M059J (cell line): ENCODE measurements around the gene ABCC10. TPM values are rescaled to one million over a fixed set of nuclear protein-coding genes. Genes with fewer than 3 reads are reported as not detected.
"Not testable (repeated sequence)": the region's sequence is repeated elsewhere in the genome, so short reads cannot be mapped to it uniquely, and the experiment has no call there.

ENCODE experiments used
- DNase-seq: peaks from one replicate; pipeline ENCODE4 v3.0.0-alpha.2; 2012; ENCODE audit warnings: low read depth
- total RNA-seq: library from RNA; depleted of rRNA; stranded (reverse); fragments of >200 nt; shearing (Covaris generic); gene quantifications from 2 replicates; pipeline ENCODE4 v1.2.3, GENCODE V29; 2014

The ABCC10 gene
- total RNA-seq, 1 experiment from 2014 or later: 16.5 TPM

DNA sequence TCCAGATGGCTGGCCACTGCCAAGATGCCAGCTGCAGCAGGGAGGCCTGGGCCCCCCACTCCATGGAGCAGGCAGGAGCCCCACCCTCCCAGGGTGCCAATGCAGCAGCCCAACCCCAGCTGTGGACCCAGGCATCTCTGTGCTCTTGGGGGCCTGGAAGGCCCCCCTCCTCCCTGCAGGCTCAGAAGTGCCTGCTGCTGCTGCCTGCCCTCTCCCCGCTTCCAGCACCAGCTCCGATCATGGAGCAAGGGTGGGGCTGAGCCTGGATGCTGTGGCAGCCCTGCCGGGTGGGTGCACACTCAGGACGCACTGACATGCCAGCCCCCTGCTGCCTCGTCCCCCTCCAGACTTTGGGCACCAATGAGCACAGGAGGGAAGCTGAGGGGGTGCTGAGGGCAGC, 14.8 kb upstream of the ABCC10 start:
- DNase-seq: no peak

DNA sequence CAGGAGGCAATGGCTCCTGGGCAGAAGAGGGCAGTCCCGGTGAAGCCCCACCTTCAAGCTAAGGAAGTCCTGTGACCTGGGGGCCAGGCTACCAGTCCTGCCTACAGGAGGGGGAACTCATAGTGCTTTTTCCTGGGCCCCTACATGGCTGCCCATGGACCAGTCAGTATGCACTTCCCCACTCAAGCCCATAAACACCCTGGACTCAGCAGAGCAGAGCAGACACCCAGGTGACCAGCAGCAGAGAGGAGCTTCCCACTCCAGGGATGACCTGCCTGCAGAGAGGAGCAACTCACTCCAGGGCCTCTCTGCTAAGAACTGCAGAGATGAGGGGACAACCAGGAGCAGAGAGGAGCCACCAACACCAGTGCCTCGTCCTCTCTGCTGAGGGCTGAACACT, 14.3 kb upstream of the ABCC10 start:
- no peak for DNase-seq

DNA sequence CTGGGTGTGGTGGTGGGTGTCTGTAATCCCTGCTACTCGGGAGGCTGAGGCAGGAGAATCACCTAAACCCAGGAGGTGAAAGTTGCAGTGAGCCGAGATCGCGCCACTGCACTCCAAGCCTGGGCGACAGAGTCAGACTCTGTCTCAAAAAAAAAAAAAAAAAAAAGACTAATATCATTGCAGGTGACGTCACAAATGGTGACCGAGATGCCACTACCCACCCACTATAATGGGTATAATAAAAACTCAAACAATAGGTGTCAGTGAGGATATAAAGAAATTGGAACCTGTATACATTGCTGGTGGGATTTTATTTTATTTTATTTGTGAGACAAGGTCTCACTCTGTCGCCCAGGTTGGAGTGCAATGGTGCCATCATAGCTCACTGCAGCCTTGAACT, 12.1 kb upstream of the ABCC10 start:
- DNase-seq: not testable (repeated sequence)

DNA sequence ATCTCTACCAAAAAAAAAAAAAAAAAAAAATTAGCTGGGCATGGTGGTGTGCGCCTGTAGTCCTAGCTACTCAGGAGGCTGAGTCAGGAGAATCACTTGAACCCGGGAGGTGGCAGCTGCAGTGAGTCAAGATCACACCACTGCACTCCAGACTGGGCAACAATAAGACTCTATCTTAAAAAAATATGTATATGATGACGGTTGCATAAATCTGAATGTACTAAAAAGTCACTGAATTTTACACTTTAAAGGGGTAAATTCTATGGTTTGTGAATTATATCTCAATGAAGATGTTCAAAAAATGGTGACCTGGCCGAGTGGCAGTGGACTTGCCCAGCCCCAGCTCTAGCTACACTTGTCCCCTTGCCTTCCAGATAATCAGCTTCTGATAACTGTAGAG, 10.4 kb upstream of the ABCC10 start:
- DNase-seq: no peak

DNA sequence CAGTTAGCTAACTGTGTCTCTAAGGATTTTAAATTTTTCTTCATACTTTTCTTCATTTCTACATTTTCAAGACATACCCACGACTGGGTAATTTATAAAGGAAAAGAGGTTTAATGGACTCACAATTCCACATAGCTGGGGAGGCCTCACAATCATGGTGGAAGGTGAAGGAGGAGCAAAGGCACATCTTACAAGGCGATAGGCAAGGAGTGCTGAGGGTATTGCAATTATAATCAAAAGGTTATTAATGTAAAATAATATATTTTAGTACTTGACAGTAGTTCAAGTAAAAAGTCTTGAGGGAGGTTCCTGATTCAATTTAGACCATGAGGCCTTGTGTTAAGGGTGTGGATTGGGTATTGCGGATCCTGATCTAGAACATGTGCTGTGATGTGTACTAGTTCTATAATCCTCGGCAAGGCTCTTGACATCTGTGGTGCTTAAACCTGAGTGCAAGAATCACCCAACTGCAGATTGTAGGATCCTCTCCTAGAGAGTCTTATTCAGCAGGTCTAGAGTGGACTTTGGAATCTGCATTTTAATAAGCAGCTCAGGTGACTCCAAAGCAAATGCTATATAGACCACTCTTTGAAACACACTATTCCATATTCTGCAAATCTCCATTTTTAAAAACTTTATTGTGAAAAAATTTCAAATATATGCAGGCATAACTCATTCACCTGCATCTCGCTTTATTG, 7.2 kb upstream of the ABCC10 start:
- DNase-seq: no peak

DNA sequence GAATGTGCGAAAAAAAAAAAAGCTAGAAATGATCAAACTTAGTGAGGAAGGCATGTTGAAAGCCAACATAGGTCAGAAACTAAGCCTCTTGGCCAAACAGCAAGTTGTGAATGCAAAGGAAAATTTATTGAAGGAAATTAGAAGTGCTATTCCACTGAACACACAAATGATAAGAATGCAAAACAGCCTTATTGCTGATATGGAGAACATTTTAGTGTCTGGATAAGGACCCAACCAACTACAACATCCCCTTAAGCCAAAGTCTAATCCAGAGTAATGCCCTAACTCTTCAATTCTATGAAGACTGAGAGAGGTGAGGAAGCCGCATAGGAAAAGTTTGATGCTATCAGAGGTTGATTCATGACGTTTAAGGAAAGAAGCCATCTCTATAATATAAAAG, 5.5 kb upstream of the ABCC10 start:
- no peak for DNase-seq

DNA sequence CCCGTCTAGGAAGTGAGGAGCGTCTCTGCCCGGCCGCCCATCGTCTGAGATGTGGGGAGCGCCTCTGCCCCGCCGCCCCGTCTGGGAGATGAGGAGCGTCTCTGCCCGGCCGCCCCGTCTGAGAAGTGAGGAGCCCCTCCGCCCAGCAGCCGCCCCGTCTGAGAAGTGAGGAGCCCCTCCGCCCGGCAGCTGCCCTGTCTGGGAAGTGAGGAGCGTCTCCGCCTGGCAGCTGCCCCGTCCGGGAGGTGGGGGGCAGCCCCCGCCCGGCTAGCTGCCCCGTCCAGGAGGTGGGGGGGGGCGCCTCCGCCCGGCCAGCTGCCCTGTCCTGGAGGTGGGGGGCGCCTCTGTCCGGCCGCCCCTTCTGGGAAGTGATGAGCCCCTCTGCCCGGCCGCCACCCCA, 2.3 kb upstream of the ABCC10 start:
- not testable (repeated sequence) for DNase-seq

DNA sequence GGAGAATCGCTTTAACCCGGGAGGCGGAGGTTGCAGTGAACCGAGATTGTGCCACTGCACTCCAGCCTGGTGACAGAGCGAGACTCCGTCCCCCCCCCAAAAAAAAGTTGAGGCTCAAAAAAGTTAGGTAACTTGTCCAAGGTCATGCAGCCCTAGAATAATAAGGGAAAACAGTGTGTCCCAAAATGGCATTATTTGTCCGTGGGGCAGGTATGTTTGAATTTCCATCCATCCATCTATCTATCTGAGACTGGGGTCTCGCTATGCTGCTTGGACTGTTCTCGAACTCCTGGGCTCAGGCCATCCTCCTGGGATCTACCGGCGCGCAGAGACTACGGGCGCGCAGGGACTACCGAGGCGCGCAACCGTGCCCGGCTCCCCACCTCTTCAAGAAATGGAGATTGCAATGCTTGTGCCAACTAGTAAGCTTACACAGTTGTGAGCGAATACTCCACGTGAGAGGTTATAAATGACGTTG, 374 bp upstream of the ABCC10 start:
- DNase-seq: no peak

DNA sequence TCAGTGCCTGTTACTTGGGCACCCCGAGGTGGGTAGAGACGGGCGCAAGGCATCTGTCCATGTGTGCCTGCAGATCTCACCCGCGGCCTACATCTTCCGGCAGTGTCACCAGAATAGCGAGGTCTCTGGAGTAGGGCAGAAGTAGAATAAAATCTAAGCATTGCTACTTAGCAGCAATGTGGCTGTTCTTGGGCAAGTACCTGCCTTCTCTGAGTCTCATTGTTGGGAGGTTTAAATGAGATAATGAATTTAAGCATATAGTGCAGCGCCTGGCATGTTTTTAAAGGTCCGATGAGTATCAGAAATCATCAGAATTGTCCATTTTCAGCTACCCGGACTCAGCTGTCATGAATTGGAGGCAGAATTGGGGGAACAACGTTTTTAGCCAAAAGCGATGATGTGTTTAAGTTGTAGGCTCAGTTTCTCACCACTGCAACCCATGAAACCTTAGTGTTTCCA, 800 bp downstream of the ABCC10 start:
- no peak for DNase-seq

DNA sequence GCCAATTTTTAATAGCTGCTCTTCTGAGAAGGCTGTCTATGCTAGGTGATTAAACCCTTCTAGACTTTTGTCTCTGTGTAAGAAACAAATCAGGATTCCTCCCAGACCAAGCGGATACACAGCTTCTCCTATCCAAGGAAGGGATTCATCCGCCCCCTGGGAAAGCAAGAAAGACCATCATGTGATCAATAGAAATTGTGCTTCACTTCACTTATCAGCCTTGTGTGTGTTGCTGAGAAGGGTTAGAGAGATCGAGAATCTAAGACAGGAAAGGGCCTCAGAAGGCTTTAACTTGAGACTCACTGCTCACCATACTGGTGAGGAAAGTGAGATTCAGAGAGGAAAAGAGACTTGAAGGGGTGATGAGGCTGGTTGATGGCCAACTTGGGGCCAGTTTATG, 1.5 kb downstream of the ABCC10 start:
- DNase-seq: no peak

DNA sequence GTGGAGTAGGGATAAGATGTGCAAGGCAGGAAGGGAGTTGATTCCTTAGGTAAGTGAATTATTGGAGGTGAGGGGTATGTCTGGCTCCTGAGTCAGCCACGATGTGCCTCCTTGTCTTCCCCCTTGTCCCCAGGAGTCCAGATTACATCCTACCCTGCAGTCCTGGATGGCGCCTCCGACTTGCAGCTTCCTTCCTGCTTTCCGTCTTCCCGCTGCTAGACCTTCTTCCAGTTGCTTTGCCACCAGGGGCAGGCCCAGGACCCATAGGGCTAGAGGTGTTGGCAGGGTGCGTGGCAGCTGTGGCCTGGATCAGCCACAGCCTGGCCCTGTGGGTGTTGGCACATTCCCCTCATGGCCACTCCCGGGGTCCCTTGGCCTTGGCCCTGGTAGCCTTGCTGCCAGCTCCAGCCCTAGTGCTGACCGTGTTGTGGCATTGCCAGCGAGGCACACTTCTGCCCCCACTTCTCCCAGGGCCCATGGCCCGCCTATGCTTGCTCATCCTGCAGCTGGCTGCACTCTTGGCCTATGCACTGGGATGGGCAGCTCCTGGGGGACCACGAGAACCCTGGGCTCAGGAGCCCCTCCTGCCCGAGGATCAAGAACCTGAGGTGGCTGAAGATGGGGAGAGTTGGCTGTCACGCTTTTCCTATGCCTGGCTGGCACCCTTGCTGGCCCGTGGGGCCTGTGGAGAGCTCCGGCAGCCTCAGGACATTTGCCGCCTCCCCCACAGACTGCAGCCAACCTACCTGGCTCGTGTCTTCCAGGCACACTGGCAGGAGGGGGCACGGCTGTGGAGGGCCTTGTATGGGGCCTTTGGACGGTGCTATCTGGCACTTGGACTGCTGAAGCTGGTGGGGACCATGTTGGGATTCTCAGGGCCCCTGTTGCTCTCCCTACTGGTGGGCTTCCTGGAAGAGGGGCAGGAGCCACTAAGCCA, 4.9 kb downstream of the ABCC10 start:
- no peak for DNase-seq

DNA sequence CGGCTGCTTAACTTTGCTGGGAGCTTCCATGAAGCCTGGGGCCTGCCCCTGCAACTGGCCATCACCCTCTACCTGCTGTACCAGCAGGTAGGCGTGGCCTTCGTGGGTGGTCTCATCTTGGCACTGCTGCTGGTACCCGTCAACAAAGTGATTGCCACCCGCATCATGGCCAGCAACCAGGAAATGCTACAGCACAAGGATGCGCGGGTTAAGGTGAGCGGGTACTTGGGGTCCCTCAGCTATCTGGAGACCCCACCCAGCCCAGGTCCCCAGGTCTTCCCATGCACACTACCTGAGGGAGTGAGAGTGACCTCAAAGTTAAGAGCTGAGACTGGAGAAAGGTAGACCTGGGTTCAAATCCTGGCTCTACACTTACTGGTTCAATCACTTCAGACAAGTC, 5.8 kb downstream of the ABCC10 start:
- DNase-seq: no peak

DNA sequence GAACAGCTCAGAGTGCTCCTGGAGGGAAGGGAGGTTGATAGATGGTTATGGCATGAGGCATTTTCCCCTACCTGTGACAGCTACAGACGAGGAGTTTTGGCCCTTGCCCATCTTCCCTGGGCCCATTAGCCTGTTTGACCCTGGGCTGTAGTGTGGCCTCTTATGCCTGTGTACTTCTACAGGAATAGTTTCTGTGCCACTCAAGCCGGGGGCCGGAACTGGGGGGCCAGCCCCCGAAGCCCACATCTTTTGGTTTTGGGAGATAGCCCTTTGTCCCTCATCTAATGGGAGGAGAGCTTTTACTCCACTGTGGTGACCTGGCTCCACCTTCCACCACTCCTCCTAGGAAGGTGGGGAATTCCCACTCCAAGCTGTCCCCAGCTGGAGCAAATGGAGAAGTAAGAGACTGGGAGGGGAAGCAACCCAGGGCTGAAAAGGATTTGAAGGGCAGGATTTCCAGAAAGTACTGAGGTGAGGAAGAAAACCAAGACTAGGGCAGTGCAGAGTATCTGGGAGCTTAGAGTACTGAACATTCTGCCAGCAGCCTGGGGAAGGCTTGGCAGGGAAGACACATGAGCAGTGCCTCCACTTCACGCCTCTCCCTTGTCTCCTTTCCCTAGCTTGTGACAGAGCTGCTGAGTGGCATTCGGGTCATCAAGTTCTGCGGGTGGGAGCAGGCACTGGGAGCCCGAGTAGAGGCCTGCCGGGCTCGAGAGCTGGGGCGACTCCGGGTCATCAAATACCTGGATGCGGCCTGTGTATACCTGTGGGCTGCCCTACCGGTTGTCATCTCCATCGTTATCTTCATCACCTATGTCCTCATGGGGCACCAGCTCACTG, 6.9 kb downstream of the ABCC10 start:
- no peak for DNase-seq

DNA sequence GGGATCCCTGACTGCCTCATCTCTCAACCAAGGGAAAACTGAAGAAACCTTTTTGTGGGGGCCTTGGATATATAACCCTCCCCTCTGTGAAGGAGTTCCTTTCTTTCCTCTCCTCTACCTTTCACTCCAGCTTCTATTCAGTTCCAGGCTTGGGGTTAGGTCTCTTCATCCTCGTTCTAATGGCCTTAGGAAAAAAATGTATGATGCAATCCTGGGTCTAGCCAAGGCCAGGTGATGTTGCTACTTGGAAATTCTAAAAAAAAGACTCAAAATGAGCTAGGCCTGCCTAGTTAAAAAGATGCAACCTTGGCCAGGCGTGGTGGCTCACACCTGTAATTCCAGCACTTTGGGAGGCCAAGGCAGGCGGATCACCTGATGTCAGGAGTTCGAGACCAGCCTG, 7.6 kb downstream of the ABCC10 start:
- DNase-seq: no peak

DNA sequence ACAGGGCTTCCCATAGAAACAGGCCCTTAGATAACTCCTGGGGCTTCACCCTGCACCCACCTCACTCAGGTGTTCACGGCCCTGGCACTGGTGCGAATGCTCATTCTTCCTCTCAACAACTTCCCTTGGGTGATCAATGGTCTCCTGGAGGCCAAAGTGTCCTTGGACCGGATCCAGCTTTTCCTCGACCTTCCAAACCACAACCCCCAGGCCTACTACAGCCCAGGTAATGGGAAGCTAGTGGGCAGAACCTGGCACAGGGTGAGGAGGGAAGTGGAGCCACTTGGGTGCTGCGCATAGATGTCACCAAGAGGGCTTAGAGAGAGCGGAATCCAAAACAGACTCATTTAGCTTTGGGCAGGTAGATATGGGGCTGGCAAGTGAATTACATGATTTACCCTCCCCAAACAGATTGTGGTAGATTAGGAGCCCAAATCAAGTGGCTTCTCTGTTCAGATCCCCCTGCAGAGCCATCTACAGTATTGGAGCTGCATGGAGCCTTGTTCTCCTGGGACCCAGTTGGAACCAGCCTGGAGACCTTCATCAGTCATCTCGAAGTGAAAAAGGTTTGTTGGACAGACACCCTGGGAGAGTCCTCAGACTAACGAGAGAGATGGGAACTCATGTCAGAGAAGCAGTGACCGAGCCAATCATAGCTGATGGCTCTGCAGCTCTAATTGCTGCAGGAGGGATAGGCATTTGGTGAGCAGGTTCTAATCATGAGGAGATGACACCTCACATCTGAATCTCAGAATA, 8.5 kb downstream of the ABCC10 start:
- no peak for DNase-seq

DNA sequence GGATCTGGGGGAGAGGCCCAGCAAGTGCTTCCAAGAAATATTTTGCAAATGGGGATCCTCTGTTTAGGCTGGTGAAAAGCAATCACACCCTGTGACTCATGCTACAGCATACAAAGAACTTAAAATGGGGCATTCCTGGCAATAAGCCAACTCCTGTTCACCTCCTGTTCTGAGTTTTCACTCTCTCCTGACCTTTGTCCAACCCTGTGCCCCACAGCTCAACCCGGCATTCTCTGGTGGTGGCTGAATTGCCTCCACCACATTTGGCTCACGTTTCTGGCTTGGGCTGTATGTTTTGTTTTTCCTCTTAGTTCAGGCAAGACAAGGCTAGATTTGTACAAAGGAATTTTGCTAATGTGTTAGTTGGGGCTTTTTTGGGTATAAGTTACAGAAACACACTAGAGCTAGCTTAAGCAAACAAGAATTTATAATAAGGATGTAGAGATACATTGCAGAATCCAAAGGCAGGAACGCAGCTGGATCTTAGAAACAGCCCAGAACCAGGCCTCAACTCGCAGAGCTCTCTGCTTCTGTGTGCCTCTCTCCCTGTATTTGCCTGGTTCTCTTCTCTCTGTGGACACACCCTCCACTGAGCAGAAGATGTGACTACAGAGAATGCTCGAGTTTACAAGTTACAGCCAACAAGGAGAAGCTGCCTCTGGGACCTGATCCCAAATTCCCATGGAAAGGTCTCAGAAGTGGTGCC, 9.4 kb downstream of the ABCC10 start:
- peak; percentile 91 for DNase-seq

DNA sequence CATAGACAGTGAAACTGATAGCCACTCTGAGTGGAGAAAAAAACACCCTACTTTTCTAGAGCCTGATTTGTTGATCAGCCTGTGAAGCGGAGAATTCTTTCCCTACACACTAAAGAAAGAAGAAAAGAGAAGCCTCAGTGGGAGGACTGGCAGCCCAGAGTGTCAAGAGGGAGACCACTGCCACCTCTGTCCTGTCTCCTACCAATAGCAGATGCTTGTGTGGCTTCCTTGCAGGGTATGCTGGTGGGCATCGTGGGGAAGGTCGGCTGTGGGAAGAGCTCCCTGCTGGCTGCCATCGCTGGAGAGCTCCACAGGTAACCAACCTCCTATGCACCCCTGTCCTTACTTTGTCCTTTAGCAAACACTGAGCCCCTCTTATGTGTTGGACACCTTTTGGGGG, 10.4 kb downstream of the ABCC10 start:
- no peak for DNase-seq

DNA sequence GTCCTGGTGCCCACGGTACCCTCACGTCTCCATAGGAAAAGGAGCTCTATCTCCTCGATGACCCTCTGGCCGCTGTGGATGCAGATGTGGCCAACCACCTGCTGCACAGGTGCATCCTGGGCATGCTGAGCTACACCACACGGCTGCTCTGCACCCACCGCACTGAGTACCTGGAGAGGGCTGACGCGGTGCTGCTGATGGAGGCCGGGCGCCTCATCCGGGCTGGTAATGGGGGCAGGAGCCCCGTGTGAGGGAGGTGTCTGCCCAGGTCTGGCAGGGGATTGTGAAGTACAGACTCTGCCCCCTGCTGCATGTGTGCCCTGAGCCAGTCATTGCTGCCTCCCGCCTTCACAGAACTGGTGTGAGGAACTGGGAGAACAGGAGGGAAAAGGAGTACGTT, 15.6 kb downstream of the ABCC10 start:
- no peak for DNase-seq

DNA sequence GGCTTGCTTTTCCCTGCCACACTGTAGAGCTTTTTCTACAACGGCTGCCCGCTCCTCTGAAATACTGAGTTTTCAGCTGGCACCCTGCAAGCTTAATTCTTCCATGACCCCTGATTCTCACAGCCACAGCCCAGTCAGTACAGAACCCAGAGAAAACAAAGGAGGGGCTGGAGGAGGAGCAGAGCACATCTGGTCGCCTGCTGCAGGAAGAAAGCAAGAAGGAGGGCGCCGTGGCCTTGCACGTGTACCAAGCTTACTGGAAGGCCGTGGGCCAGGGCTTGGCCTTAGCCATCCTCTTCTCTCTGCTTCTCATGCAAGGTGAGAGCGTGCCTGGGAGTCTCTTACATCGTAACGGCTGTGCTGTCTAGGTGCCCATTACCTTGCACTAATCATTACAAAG, 16.7 kb downstream of the ABCC10 start:
- no peak for DNase-seq

DNA sequence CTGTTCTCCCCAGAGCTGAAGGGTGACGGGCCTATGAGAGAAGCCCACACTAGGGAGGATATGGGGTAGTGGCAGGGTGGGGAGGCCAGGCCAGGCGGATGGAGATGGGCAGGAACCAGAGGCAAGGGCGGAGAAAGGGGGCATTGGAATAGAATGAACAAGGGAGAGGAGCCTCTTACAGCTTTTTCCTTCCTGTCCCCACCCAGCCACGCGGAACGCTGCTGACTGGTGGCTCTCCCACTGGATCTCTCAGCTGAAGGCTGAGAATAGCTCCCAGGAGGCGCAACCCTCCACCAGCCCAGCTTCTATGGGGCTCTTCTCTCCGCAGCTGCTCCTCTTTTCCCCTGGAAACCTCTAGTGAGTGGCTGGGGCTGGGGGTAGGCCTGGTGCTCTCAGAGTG, 17.2 kb downstream of the ABCC10 start:
- no peak for DNase-seq

DNA sequence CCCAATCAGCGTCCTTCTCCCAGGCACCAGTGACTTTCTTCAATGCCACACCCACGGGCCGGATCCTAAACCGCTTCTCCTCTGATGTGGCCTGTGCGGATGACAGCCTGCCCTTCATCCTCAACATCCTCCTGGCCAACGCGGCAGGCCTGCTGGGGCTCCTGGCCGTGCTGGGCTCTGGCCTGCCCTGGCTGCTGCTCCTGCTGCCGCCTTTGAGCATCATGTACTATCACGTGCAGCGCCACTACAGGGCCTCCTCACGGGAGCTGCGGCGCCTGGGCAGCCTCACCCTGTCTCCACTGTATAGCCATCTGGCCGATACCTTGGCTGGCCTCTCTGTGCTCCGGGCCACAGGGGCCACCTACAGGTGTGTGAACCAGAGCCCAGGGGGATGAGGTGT, 18.2 kb downstream of the ABCC10 start:
- DNase-seq: no peak
